Panc1 (cell line): Measurements from ENCODE around the gene KAZN.

Experiments used
- SIN3A ChIP-seq: IDR thresholded peaks from 2 replicates; pipeline ENCODE4 v1.6.1; 2012; ENCODE audit warnings: low read depth, mild to moderate bottlenecking, low read length, moderate library complexity, borderline replicate concordance; ENCODE audit not compliant: insufficient read depth
- TF ChIP-seq, protein P1 (sequence below): fragments of 450-650 bp; IDR thresholded peaks from 2 replicates; pipeline ENCODE4 v1.5.1; 2017; ENCODE audit warnings: mild to moderate bottlenecking

GRCh38 chr1:15104768-15105167, 506.3 kb downstream of the KAZN start:
- TF ChIP-seq, protein P1, sequence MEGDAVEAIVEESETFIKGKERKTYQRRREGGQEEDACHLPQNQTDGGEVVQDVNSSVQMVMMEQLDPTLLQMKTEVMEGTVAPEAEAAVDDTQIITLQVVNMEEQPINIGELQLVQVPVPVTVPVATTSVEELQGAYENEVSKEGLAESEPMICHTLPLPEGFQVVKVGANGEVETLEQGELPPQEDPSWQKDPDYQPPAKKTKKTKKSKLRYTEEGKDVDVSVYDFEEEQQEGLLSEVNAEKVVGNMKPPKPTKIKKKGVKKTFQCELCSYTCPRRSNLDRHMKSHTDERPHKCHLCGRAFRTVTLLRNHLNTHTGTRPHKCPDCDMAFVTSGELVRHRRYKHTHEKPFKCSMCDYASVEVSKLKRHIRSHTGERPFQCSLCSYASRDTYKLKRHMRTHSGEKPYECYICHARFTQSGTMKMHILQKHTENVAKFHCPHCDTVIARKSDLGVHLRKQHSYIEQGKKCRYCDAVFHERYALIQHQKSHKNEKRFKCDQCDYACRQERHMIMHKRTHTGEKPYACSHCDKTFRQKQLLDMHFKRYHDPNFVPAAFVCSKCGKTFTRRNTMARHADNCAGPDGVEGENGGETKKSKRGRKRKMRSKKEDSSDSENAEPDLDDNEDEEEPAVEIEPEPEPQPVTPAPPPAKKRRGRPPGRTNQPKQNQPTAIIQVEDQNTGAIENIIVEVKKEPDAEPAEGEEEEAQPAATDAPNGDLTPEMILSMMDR, result no peak
- TF ChIP-seq SIN3A, result no peak
